GM13977 (cell line): ENCODE data around the gene TRIM5.
"Not testable (repeated sequence)": the region's sequence is repeated elsewhere in the genome, so short reads cannot be mapped to it uniquely, and the experiment has no call there.

Experiments
- DNase-seq: peaks from one replicate; pipeline ENCODE4 v3.0.0; 2012; ENCODE audit warnings: low spot score
- CTCF ChIP-seq: IDR thresholded peaks from 2 replicates; pipeline ENCODE4 v1.5.1; 2012; ENCODE audit warnings: mild to moderate bottlenecking, control low read depth; ENCODE audit not compliant: insufficient read depth; ENCODE audit errors: extremely low read depth, missing control alignments
- in situ Hi-C: fragments of 300-500 bp; cut with MboI; formaldehyde crosslinking; loops from one replicate; pipeline ENCODE4 v1.12.0; 2022; ENCODE audit warnings: low sequenced_read_pairs, low pct_unique_long_range_greater_than_20kb, mixed read lengths, inconsistent platforms; ENCODE audit not compliant: unreplicated experiment

The TRIM5 gene

GRCh38 chr11:5663511-5663910 lies 21.4 kb downstream of the TRIM5 start:
- in situ Hi-C loops, result no loop called here
- TF ChIP-seq CTCF, result no peak
- DNase-seq, result no peak

- DNase-seq, result no peak
- no peak for TF ChIP-seq CTCF
- in situ Hi-C loops, result no loop called here
Measured at GRCh38 chr11:5658318-5658717, 26.6 kb downstream of the TRIM5 start.

GRCh38 chr11:5656956-5657355 lies 27.9 kb downstream of the TRIM5 start:
- DNase-seq, in situ Hi-C loops: not testable (repeated sequence)

GRCh38 chr11:5655474-5655873 lies 29.4 kb downstream of the TRIM5 start:
- DNase-seq, result no peak
- in situ Hi-C loops, result no loop called here
- TF ChIP-seq CTCF, result no peak

GRCh38 chr11:5646139-5646538 lies 38.7 kb downstream of the TRIM5 start:
- DNase-seq, result no peak
- in situ Hi-C loops, result no loop called here
- no peak for TF ChIP-seq CTCF

- DNase-seq, result no peak
- in situ Hi-C loops, result no loop called here
- TF ChIP-seq CTCF, result no peak
Measured at GRCh38 chr11:5643585-5643984, 41.3 kb downstream of the TRIM5 start.

- no peak for TF ChIP-seq CTCF
- in situ Hi-C loops, result no loop called here
Measured at GRCh38 chr11:5639953-5640352, 44.9 kb downstream of the TRIM5 start.

More at GRCh38 chr11:5639953-5640352, 44.9 kb downstream of the TRIM5 start:
- no peak for DNase-seq
